T-cell (primary cell): ENCODE measurements around the gene ROPN1L. TPM values are rescaled to one million over a fixed set of nuclear protein-coding genes. Genes with fewer than 3 reads are reported as not detected.
A peak's percentile ranks its signal among the peaks of the same experiment; 100 is the strongest.

ENCODE experiments used
- ATAC-seq, 4 experiments: fragments of 200-7000 bp in 3 of 4; fragments of 150-1000 bp in 1 of 4; cut with Tn5 transposase; replicated peaks in 1 of 4; 1 replicate in 3 of 4; 2 replicates in 1 of 4; pipeline ENCODE4 v1.10.0; 2021; ENCODE audit warnings: moderate library complexity in 3 of 4, mild to moderate bottlenecking in 2 of 4, moderate number of reproducible peaks in 1 of 4
- CTCF ChIA-PET, 2 donors: fragments of 300-600 bp; sonication (Branson Sonifier 250); formaldehyde crosslinking; loops; one replicate each; lab custom pipeline; 2022; ENCODE audit warnings: antibody characterized with exemption in 2 of 2; lab: Charles Lee
- POLR2A ChIA-PET, 2 donors: fragments of 300-600 bp; sonication (Branson Sonifier 250); formaldehyde crosslinking; loops; one replicate each; lab custom pipeline; 2022; ENCODE audit warnings: antibody characterized with exemption in 2 of 2; lab: Charles Lee
- DNase-seq, 35 experiments: peaks; one replicate each; pipeline versions ENCODE4 v3.0.0 to v3.0.0-alpha.2; 2013 to 2023
- H3K27ac ChIP-seq: one replicate; pipeline ENCODE4 v1.5.1; 2013; ENCODE audit warnings: low read length
- H3K27me3 ChIP-seq, 2 experiments: replicated peaks in 1 of 2; 1 replicate in 1 of 2; 2 replicates in 1 of 2; pipeline versions ENCODE4 v1.6.1 to v1.7.0; 2013; ENCODE audit warnings: low read length in 1 of 2, mixed read lengths in 1 of 2; ENCODE audit not compliant: control insufficient read depth in 2 of 2, insufficient read depth in 2 of 2; ENCODE audit errors: extremely low read depth in 1 of 2
- H3K36me3 ChIP-seq, 2 donors: 1 replicate in 1 of 2; 2 replicates in 1 of 2; pipeline versions ENCODE4 v1.6.1 to v1.7.0; 2013; ENCODE audit warnings: low read length in 1 of 2; ENCODE audit not compliant: control insufficient read depth in 2 of 2, insufficient read depth in 1 of 2; ENCODE audit errors: extremely low read depth in 1 of 2
- H3K4me1 ChIP-seq, 2 experiments: 1 replicate in 1 of 2; 2 replicates in 1 of 2; pipeline versions ENCODE4 v1.6.1 to v1.7.0; 2013; ENCODE audit warnings: low read length in 2 of 2, mixed read lengths in 1 of 2; ENCODE audit not compliant: insufficient read depth in 2 of 2, control insufficient read depth in 1 of 2; ENCODE audit errors: extremely low read depth in 1 of 2
- H3K4me3 ChIP-seq, 2 donors: 1 replicate in 1 of 2; 2 replicates in 1 of 2; pipeline versions ENCODE4 v1.5.1 to v1.7.0; 2013; ENCODE audit warnings: mild to moderate bottlenecking in 2 of 2, low read length in 1 of 2, moderate library complexity in 1 of 2; ENCODE audit not compliant: control insufficient read depth in 1 of 2; ENCODE audit errors: extremely low read depth in 1 of 2
- H3K9me3 ChIP-seq: 2 replicates; pipeline ENCODE4 v1.7.0; 2013
- H3K27ac Mint-ChIP-seq, 2 donors: one replicate each; pipeline ENCODE4 v1.8.0; 2020 to 2021; ENCODE audit warnings: mild to moderate bottlenecking in 2 of 2, mixed read lengths in 2 of 2
- H3K27me3 Mint-ChIP-seq, 2 donors: one replicate each; pipeline ENCODE4 v1.8.0; 2021 to 2022; ENCODE audit warnings: mixed read lengths in 2 of 2
- H3K36me3 Mint-ChIP-seq: one replicate; pipeline ENCODE4 v1.8.0; 2021; ENCODE audit warnings: mixed read lengths
- H3K4me1 Mint-ChIP-seq, 3 donors: one replicate each; pipeline ENCODE4 v1.8.0; 2020 to 2022; ENCODE audit warnings: mixed read lengths in 3 of 3, mild to moderate bottlenecking in 1 of 3
- H3K4me3 Mint-ChIP-seq, 3 donors: one replicate each; pipeline ENCODE4 v1.8.0; 2020 to 2022; ENCODE audit warnings: mild to moderate bottlenecking in 3 of 3, mixed read lengths in 3 of 3, moderate library complexity in 3 of 3
- H3K9me3 Mint-ChIP-seq, 3 donors: one replicate each; pipeline ENCODE4 v1.8.0; 2020 to 2022; ENCODE audit warnings: mixed read lengths in 3 of 3
- WGBS: methylation state at CpG from one replicate; pipeline ENCODE4 v1.1.5; 2013; ENCODE audit warnings: missing lambda C conversion rate; ENCODE audit not compliant: insufficient coverage; 5-methylcytosine and 5-hydroxymethylcytosine counted together
- total RNA-seq, 35 experiments: library from RNA in 6 of 35; stranded (reverse) in 6 of 35; fragments of 120-200 nt in 1 of 35; gene quantifications; one replicate each; pipeline versions ENCODE4 v1.2.1 to v1.2.4 and lab custom pipeline; 2013 to 2026

Gene ROPN1L
- total RNA-seq, 5 donors from 2014 or later (not counting 1 experiment from before 2014, with no cell fraction given) = 0.61 to 1.5 (median 0.95) TPM

- Histone ChIP-seq H3K36me3 (peaks cover 4 to 57% of the 10 kb centered on the region in 2 donors), H3K4me3 (no peak overlapping the region), H3K27ac (no peak overlapping the region), H3K4me1 (no peaks in the 10 kb centered on the region), H3K9me3 (no peaks in the 10 kb centered on the region), H3K27me3 (no peaks in the 10 kb centered on the region)
- H3K4me1 Mint-ChIP-seq = peaks cover 3 to 12% (median 5%) of the 10 kb centered on the region in 3 donors
- POLR2A ChIA-PET = no interaction called here
- no peak for DNase-seq
- H3K4me3 Mint-ChIP-seq = no peak overlapping the region
- H3K27ac Mint-ChIP-seq = peak overlapping the region; percentile 25
- 100% methylated on average over 5 of the region's 8 CpGs for WGBS
- no peaks in the 10 kb centered on the region for H3K27me3 Mint-ChIP-seq
- CTCF ChIA-PET = no interaction called here
- ATAC-seq = peak in 1 of 4 experiments; percentile 22
- H3K9me3 Mint-ChIP-seq = no peaks in the 10 kb centered on the region
- H3K36me3 Mint-ChIP-seq = peaks cover 40% of the 10 kb centered on the region
Observed at GRCh38 chr5:10432059-10433008, 9.3 kb upstream of the ROPN1L start.

GRCh38 chr5:10434392-10434791, 7.3 kb upstream of the ROPN1L start:
- no peak overlapping the region for H3K4me3 Mint-ChIP-seq
- CTCF ChIA-PET = no interaction called here
- H3K9me3 Mint-ChIP-seq = no peaks in the 10 kb centered on the region
- no peak overlapping the region for H3K4me3 ChIP-seq
- H3K4me1 ChIP-seq = no peaks in the 10 kb centered on the region
- no peak for ATAC-seq
- no peaks in the 10 kb centered on the region for H3K9me3 ChIP-seq
- no peak for DNase-seq
- WGBS = no CpG with 5 or more reads among the region's 5 CpGs
- no peaks in the 10 kb centered on the region for H3K27me3 ChIP-seq
- H3K27ac Mint-ChIP-seq = no peak overlapping the region
- no peaks in the 10 kb centered on the region for H3K27me3 Mint-ChIP-seq
- H3K36me3 ChIP-seq = peaks cover 0 to 49% of the 10 kb centered on the region in 2 donors
- no peak overlapping the region for H3K27ac ChIP-seq
- POLR2A ChIA-PET = interaction anchor here (0.6 kb wide), 2 partner anchors 36 to 73 kb away, joined by 4 to 5 read pairs; no protein-coding TSS in a partner anchor
- peaks cover 4 to 19% (median 5%) of the 10 kb centered on the region in 3 donors for H3K4me1 Mint-ChIP-seq
- peaks cover 34% of the 10 kb centered on the region for H3K36me3 Mint-ChIP-seq

DNA sequence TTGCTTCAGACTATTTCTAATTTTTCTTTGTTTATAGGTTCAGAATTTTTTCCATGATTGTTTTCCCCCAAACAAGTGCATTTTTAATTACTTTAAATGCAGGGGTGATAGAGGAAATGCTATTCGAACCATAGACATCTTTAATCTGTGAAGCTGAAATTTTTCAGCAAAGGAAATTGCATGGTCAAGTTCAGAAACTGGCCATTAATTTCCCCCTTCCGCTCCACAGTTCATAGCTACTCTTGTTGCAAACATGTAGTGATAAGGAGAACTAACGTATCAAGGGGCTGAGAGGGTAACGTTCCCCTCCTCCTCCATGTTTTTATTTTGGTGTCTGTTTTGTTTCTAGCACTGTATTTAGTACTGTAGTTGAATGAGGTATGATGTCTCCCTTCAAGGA, 3.4 kb upstream of the ROPN1L start:
- ATAC-seq (no peak), DNase-seq (no peak)
- Mint-ChIP-seq H3K4me1 (peaks cover 18 to 27% (median 21%) of the 10 kb centered on the region in 3 donors), H3K27me3 (no peaks in the 10 kb centered on the region), H3K36me3 (peaks cover 8% of the 10 kb centered on the region), H3K4me3 (no peak overlapping the region), H3K9me3 (no peaks in the 10 kb centered on the region), H3K27ac (peak overlapping the region in 1 of 2 donors; percentile 7)
- H3K9me3 ChIP-seq = no peaks in the 10 kb centered on the region
- ChIA-PET CTCF (interaction anchor here in 1 of 2 donors (0.6 kb wide), 1 partner anchor 1552 kb away, joined by 3 read pairs; no protein-coding TSS in a partner anchor), POLR2A (no interaction called here)
- no CpG with 5 or more reads among the region's 4 CpGs for WGBS
- H3K4me3 ChIP-seq = no peak overlapping the region
- peaks cover 0 to 14% of the 10 kb centered on the region in 2 donors for H3K36me3 ChIP-seq
- H3K27me3 ChIP-seq = peaks cover 0 to 4% of the 10 kb centered on the region in 2 experiments
- H3K27ac ChIP-seq = no peak overlapping the region
- peaks cover 10 to 13% of the 10 kb centered on the region in 2 experiments for H3K4me1 ChIP-seq

DNA sequence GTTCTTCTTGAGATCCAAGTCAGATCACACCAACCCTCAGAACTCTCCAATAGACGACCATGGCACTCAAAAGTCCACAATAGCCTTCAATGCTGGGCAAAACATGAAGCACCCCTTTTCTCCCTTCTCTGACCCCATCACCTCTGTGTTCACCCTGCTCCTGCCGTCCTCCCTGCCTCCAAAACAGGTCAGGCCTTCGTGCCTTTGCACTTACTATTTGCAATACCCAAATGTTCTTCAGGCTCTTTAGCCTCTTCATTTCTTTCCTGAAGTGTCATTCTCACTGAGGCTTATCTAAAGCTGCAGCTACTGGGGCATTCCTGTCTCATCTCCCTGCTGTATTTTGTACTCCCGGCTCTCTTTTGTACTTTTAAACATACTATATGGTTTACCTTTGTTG, 2.0 kb upstream of the ROPN1L start:
- 88% methylated on average over 3 of the region's 4 CpGs for WGBS
- ChIA-PET POLR2A (no interaction called here), CTCF (interaction anchor here in 1 of 2 donors (0.7 kb wide), 1 partner anchor 137 kb away, joined by 3 read pairs; no protein-coding TSS in a partner anchor)
- H3K4me1 ChIP-seq = peaks cover 11 to 25% of the 10 kb centered on the region in 2 experiments
- Mint-ChIP-seq H3K4me1 (peaks cover 26 to 33% (median 28%) of the 10 kb centered on the region in 3 donors), H3K9me3 (no peaks in the 10 kb centered on the region), H3K27me3 (no peaks in the 10 kb centered on the region), H3K4me3 (no peak overlapping the region), H3K36me3 (no peaks in the 10 kb centered on the region), H3K27ac (peak overlapping the region; percentile 2 to 36)
- H3K9me3 ChIP-seq = no peaks in the 10 kb centered on the region
- peaks cover 0 to 3% of the 10 kb centered on the region in 2 donors for H3K36me3 ChIP-seq
- H3K27ac ChIP-seq = no peak overlapping the region
- ATAC-seq (no peak), DNase-seq (no peak)
- no peak overlapping the region for H3K4me3 ChIP-seq
- peaks cover 0 to 4% of the 10 kb centered on the region in 2 experiments for H3K27me3 ChIP-seq

DNA sequence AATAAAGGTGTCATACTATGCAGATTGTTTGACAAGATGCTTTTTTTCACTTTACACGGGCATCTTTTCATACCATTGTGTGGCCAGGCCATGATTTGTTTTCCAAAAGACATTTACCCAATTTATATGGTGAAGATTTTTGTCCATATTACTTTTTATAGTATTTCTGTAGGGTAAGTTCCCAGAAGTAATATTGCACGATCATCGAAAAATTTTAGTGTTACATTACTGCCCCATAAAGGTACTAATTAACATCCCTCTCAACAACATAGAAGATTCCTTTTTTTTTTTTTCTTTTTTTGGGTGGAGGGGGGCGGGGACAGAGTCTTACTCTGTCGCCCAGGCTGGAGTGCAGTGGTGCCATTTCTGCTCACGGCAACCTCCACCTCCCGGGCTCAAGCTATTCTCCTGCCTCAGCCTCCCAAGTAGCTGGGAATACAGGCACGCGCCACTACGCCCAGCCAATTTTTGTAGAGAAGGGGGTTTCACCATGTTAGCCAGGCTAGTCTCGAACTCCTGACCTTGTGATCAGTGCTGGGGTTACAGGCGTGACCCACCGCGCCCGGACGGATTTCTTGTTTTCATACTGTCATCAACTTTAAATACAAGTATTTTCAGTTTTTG, 1.2 kb upstream of the ROPN1L start:
- WGBS = 100% methylated on average over 3 of the region's 16 CpGs
- Histone ChIP-seq H3K36me3 (no peaks in the 10 kb centered on the region), H3K4me3 (no peak overlapping the region), H3K27ac (no peak overlapping the region), H3K27me3 (peaks cover 0 to 4% of the 10 kb centered on the region in 2 experiments), H3K4me1 (peaks cover 15 to 33% of the 10 kb centered on the region in 2 experiments), H3K9me3 (no peaks in the 10 kb centered on the region)
- CTCF ChIA-PET = interaction anchor here (0.7 to 1.3 kb wide), 2 partner anchors 138 to 157 kb away, joined by 3 to 4 read pairs; no protein-coding TSS in a partner anchor
- Mint-ChIP-seq H3K9me3 (peaks cover 0 to 5% (median 4%) of the 10 kb centered on the region in 3 donors), H3K36me3 (no peaks in the 10 kb centered on the region), H3K27ac (peak overlapping the region in 1 of 2 donors; percentile 36), H3K4me3 (peak overlapping the region; percentile 82 to 85 (median 85)), H3K27me3 (no peaks in the 10 kb centered on the region), H3K4me1 (peaks cover 32 to 40% (median 35%) of the 10 kb centered on the region in 3 donors)
- POLR2A ChIA-PET = no interaction called here
- ATAC-seq = no peak
- DNase-seq = no peak

DNA sequence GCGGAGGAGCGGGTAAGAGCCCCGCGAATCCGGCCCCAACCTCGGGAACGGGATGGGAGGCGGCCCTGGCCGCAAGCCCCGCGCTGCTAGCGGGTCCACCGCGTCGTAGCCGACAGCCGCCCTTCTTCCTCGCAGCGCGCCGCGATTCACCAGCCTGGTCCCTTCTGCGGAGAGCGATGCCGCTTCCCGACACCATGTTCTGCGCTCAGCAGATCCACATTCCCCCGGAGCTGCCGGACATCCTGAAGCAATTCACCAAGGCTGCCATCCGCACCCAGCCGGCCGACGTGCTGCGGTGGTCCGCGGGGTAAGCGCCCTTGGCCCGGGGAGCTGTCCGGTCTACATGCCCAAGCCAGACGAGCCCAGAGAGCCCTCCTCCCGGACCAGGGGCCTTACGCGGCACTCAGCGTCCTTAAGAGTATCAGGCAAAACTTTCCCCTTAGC, 335 bp downstream of the ROPN1L start:
- Histone ChIP-seq H3K27ac (no peak overlapping the region), H3K9me3 (no peaks in the 10 kb centered on the region), H3K27me3 (peaks cover 0 to 4% of the 10 kb centered on the region in 2 experiments), H3K36me3 (no peaks in the 10 kb centered on the region), H3K4me1 (peaks cover 25 to 46% of the 10 kb centered on the region in 2 experiments), H3K4me3 (peak overlapping the region; percentile 57 to 71)
- Mint-ChIP-seq H3K36me3 (no peaks in the 10 kb centered on the region), H3K9me3 (peaks cover 0 to 7% (median 5%) of the 10 kb centered on the region in 3 donors), H3K27me3 (no peaks in the 10 kb centered on the region), H3K4me3 (peak overlapping the region; percentile 82 to 85 (median 85)), H3K27ac (no peak overlapping the region), H3K4me1 (peaks cover 46 to 55% (median 51%) of the 10 kb centered on the region in 3 donors)
- CTCF ChIA-PET = interaction anchor here in 1 of 2 donors (2.4 kb wide), 1 partner anchor 185 kb away, joined by 7 read pairs; no protein-coding TSS in a partner anchor
- under 1% methylated on average over 40 of the region's 44 CpGs for WGBS
- peak in 4 of 35 experiments; percentile 3 to 16 (median 8) for DNase-seq
- POLR2A ChIA-PET = interaction anchor here in 1 of 2 donors (0.5 to 0.6 kb wide), 2 partner anchors 27 to 182 kb away, joined by 4 read pairs; no protein-coding TSS in a partner anchor
- peak; percentile 44 to 58 (median 56) for ATAC-seq
